Endothelial cell of umbilical vein (primary cell): ENCODE results near the gene ZC3H18. TPM values are rescaled to one million over a fixed set of nuclear protein-coding genes. Genes with fewer than 3 reads are reported as not detected.

ENCODE experiments used
- BruUV-seq: library from RNA; stranded (reverse); fragments of 400-500 nt; replicated peaks from 2 replicates; lab custom pipeline; 2021; lab: Mats Ljungman, UMichigan
- CTCF ChIA-PET: fragments of 300-600, 350-600 bp; sonication (Branson Sonifier 250); formaldehyde crosslinking; loops from one replicate; lab custom pipeline; 2021; ENCODE audit warnings: antibody characterized with exemption, inconsistent platforms; lab: Charles Lee
- POLR2A ChIA-PET: fragments of 300-600, 350-600 bp; sonication (Branson Sonifier 250); formaldehyde crosslinking; loops from one replicate; lab custom pipeline; 2021; ENCODE audit warnings: antibody characterized with exemption, inconsistent platforms; lab: Charles Lee
- DNase-seq: peaks from one replicate; pipeline ENCODE4 v3.0.0-alpha.2; 2011; ENCODE audit warnings: low read depth, low spot score
- FAIRE-seq: peaks from 2 replicates; lab custom pipeline; 2011; peaks lifted over from hg19 to GRCh38; lab: Jason Lieb, UNC
- H2AFZ ChIP-seq: 2 replicates; pipeline ENCODE4 v1.6.0; 2012; ENCODE audit warnings: low read depth, low read length, control low read depth, inconsistent platforms
- H3K27ac ChIP-seq: 2 replicates; pipeline ENCODE4 v1.5.1; 2011; ENCODE audit warnings: low read depth, mild to moderate bottlenecking, control low read depth, low read length, moderate library complexity; ENCODE audit not compliant: insufficient read depth
- H3K27me3 ChIP-seq, 2 experiments: 2 replicates each; pipeline versions ENCODE4 v1.6.0 to v1.6.1; 2011; ENCODE audit warnings: low read length in 2 of 2, mixed read lengths in 1 of 2; ENCODE audit not compliant: control insufficient read depth in 2 of 2, insufficient read depth in 2 of 2
- H3K36me3 ChIP-seq, 2 experiments: 2 replicates in 1 of 2; 3 replicates in 1 of 2; pipeline ENCODE4 v1.5.1; 2011; ENCODE audit warnings: low read length in 2 of 2, mild to moderate bottlenecking in 1 of 2, moderate library complexity in 1 of 2; ENCODE audit not compliant: control insufficient read depth in 2 of 2, insufficient read depth in 2 of 2; ENCODE audit errors: extremely low read depth in 1 of 2
- H3K4me1 ChIP-seq: 3 replicates; pipeline ENCODE4 v1.5.1; 2011; ENCODE audit warnings: mild to moderate bottlenecking, low read length; ENCODE audit not compliant: control insufficient read depth, insufficient read depth; ENCODE audit errors: extremely low read depth
- H3K4me2 ChIP-seq: 2 replicates; pipeline ENCODE4 v1.6.1; 2011; ENCODE audit warnings: low read length, control low read depth, mixed read lengths; ENCODE audit not compliant: insufficient read depth
- H3K4me3 ChIP-seq, 3 experiments: fragments of 200-600 bp in 1 of 3; sonication (generic), shearing (Covaris generic) in 1 of 3; replicated peaks in 1 of 3; 2 replicates each; pipeline ENCODE4 v1.5.1; 2011 to 2016; ENCODE audit warnings: control low read depth in 3 of 3, low read length in 3 of 3, mild to moderate bottlenecking in 2 of 3, inconsistent platforms in 1 of 3, low read depth in 1 of 3, moderate library complexity in 1 of 3; ENCODE audit not compliant: insufficient read depth in 1 of 3
- H3K79me2 ChIP-seq: 2 replicates; pipeline ENCODE4 v1.6.0; 2012; ENCODE audit warnings: low read length, inconsistent platforms; ENCODE audit not compliant: control insufficient read depth, insufficient read depth
- H3K9ac ChIP-seq: replicated peaks from 2 replicates; pipeline ENCODE3; 2011; ENCODE audit warnings: low read length, control low read depth; ENCODE audit not compliant: insufficient read depth; ENCODE audit errors: extremely low read depth
- H3K9me1 ChIP-seq: replicated peaks from 3 replicates; pipeline ENCODE4 v1.6.0; 2011; ENCODE audit warnings: mild to moderate bottlenecking, low read length; ENCODE audit not compliant: control insufficient read depth, insufficient read depth; ENCODE audit errors: extremely low read depth
- H3K9me3 ChIP-seq: replicated peaks from 2 replicates; pipeline ENCODE4 v1.5.1; 2012; ENCODE audit warnings: low read length, inconsistent platforms; ENCODE audit not compliant: control insufficient read depth, insufficient read depth
- H4K20me1 ChIP-seq: replicated peaks from 2 replicates; pipeline ENCODE3; 2011; ENCODE audit warnings: mild to moderate bottlenecking, low read length; ENCODE audit not compliant: control insufficient read depth, insufficient read depth; ENCODE audit errors: extremely low read depth
- CTCF ChIP-seq, 2 donors: IDR thresholded peaks; 1 replicate in 1 of 2; 2 replicates in 1 of 2; pipeline ENCODE4 v1.5.1; 2011; ENCODE audit warnings: low read length in 2 of 2, mild to moderate bottlenecking in 2 of 2, moderate library complexity in 2 of 2, control low read depth in 1 of 2, inconsistent platforms in 1 of 2, low read depth in 1 of 2; ENCODE audit not compliant: insufficient read depth in 1 of 2; ENCODE audit errors: extremely low read depth in 1 of 2
- EZH2 ChIP-seq: IDR thresholded peaks from 2 replicates; pipeline ENCODE4 v1.6.1; 2012; ENCODE audit warnings: borderline replicate concordance, low read depth, mild to moderate bottlenecking, moderate library complexity, low read length, inconsistent platforms; ENCODE audit not compliant: severe bottlenecking
- FOS ChIP-seq: IDR thresholded peaks from 2 replicates; pipeline ENCODE4 v1.6.1; 2011; ENCODE audit warnings: mild to moderate bottlenecking, low read length, moderate library complexity, borderline replicate concordance; ENCODE audit not compliant: insufficient read depth
- GATA2 ChIP-seq: IDR thresholded peaks from 2 replicates; pipeline ENCODE4 v1.7.0; 2011; ENCODE audit warnings: low read depth, mild to moderate bottlenecking, moderate library complexity, mixed read lengths, low read length; ENCODE audit not compliant: insufficient read length, insufficient read depth
- JUN ChIP-seq: IDR thresholded peaks from 2 replicates; pipeline ENCODE4 v1.6.1; 2011; ENCODE audit warnings: borderline replicate concordance, low read depth; ENCODE audit not compliant: insufficient read length, insufficient read depth
- MAX ChIP-seq: IDR thresholded peaks from 2 replicates; pipeline ENCODE4 v1.6.1; 2011; ENCODE audit not compliant: insufficient read depth, insufficient read length
- MYC ChIP-seq: IDR thresholded peaks from one replicate; pipeline ENCODE4 v1.6.1; 2011; ENCODE audit warnings: mild to moderate bottlenecking, low read depth, low read length
- POLR2A ChIP-seq: IDR thresholded peaks from 2 replicates; pipeline ENCODE4 v1.6.1; 2012; ENCODE audit warnings: low read depth, mild to moderate bottlenecking, control low read depth, low read length
- POLR2AphosphoS5 ChIP-seq: IDR thresholded peaks from 2 replicates; pipeline ENCODE4 v1.6.1; 2012; ENCODE audit warnings: low read depth, mild to moderate bottlenecking, control low read depth, low read length, moderate library complexity; ENCODE audit not compliant: insufficient read depth
- dilution Hi-C: fragments of 300-500 bp; cut with MboI; formaldehyde crosslinking; loops from one replicate; pipeline ENCODE4 v1.15.0; 2019; ENCODE audit warnings: low sequenced_read_pairs; ENCODE audit not compliant: extremely low pct_ligation_motif_present
- intact Hi-C: fragments of 100-400 bp; cut with micrococcal nuclease; formaldehyde crosslinking; loops from one replicate; pipeline ENCODE4 v1.10.0; 2022
- polyA plus RNA-seq, 4 experiments: library from polyadenylated mRNA; depleted of rRNA in 3 of 4; stranded (reverse) in 3 of 4; unstranded in 1 of 4; fragments of >200 nt; gene quantifications; 2 replicates each; pipeline versions ENCODE4 v1.2.1 to v1.2.3, GENCODE V29; 2011 to 2012; ENCODE audit warnings: missing spikeins in 1 of 4
- total RNA-seq: library from RNA; stranded (reverse); gene quantifications from 2 replicates; pipeline ENCODE4 v1.2.3, GENCODE V29; 2021

ZC3H18 gene
- total and polyA plus RNA-seq, 2 donors (not counting 3 experiments of a cell fraction or from before 2014, with no cell fraction given) = 12.1 to 52.8 TPM

- FAIRE-seq (no peak), DNase-seq (no peak)
- Histone ChIP-seq H3K4me2 (no peak overlapping the region), H3K9me3 (no peaks in the 10 kb centered on the region), H3K4me3 (no peak overlapping the region), H3K79me2 (no peaks in the 10 kb centered on the region), H3K27ac (no peak overlapping the region), H2AFZ (no peak overlapping the region), H4K20me1 (no peaks in the 10 kb centered on the region), H3K27me3 (no peaks in the 10 kb centered on the region), H3K9me1 (no peaks in the 10 kb centered on the region), H3K36me3 (no peaks in the 10 kb centered on the region), H3K9ac (no peak overlapping the region), H3K4me1 (no peaks in the 10 kb centered on the region)
- intact Hi-C loops = loop anchor here (10.0 kb wide), 1 partner anchor 606 kb away; the partner anchor contains the start of gene BANP
- dilution Hi-C loops = no loop called here
- no TSS peak for BruUV-seq
- POLR2A ChIA-PET = interaction anchor here (0.7 to 1.0 kb wide), 2 partner anchors 9 to 862 kb away, joined by 3 to 4 read pairs; partner anchors contain the start of gene ZC3H18
- TF ChIP-seq MAX (no peak), GATA2 (no peak), POLR2AphosphoS5 (no peak), MYC (no peak), EZH2 (no peak), JUN (no peak), POLR2A (no peak), CTCF (IDR thresholded peaks at IDR 0.05; ENCODE audit: extremely low read depth in 1 of 2, insufficient read depth in 1 of 2, low read depth in 1 of 2, low read length in 2 of 2) (no peak), FOS (no peak)
- CTCF ChIA-PET = interaction anchor here (0.6 to 2.8 kb wide), 7 partner anchors 9 to 782 kb away, joined by 3 to 13 read pairs (median 6); partner anchors contain the start of gene ZC3H18
Measured at GRCh38 chr16:88560714-88561484, 9.3 kb upstream of the ZC3H18 start.
